ENCODE measurements around the gene RBM4. TPM values are rescaled to one million over a fixed set of nuclear protein-coding genes. Genes with fewer than 3 reads are reported as not detected.

Gene RBM4
- total RNA-seq, 1 donor from 2014 or later = 82.4 TPM

DNA sequence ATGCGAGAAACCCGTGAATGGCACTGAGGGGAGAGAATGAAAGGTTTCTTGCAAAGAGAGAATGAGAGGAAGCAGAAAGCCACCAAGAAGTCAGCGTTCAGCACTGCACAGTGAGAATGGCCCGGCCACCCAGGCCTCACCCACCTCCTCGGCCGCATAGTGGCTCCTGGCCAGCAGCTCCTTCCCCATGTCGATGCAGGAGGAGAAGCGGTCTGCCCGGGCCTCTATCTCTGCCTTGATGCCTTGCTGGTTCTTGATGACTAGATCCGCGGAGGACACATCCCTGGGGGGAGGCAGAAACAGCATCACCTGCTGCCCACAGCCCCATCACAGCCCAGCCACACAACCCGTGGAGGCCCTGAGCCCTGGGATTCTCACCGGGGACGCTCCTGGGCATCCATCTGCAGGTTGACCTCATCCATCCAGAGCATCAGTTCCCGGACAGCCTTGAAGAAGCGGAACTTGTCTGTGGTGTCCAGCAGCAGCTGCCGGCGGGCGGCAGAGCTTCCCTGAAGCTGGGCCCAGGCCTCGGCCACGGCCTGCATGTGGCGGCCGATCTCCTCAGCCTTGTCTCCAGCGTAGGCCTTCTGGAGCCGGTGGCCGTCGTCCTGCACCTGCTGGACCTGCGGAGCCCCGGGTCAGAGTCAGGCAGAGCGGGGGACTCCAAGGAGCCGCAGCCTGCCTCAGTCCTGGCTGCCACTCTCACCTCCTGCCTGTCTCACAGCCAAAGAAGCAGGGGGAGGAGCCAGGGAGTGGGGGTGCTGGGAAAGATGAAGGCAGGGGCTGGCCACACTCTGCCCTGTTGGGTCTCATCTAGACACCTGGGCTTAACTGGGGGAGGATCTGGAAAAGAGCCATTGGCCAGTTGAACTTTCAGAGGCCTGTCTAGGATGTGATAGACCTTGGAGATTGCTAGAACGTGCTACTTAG lies 51.4 kb downstream of the RBM4 start:
- no peak for DNase-seq

DNA sequence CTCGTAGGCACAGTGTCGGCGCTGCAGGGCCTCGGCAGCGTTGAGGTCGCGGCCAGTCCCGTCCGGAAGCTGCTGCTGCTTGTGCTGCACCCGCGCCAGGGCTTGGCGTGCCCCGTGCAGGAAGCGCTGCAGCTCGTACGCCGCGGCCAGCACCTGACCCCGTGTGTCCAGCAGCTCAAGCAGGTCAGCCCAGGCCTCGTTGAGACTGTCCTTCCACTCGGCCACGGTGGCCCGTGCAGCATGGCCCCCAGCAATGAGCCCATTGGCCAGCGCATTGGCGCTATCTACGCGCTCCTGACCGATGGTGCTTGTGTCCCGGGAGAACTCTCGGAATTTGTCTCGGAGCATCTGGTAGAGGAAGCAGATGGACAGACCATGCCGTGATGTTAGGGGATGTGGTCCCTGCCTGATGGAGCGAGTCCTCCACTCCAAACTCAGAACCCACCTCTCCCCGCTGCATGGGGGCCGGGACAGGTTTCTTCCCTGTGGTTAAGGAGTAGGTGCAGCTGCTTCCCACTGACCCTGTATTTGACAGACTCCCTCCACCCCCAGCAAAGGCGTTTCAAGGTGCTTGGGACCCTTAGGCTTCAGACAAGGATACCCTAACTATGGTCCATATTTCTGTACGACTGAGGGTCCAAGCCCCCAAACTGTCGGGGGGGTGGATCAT lies 52.9 kb downstream of the RBM4 start:
- no peak for DNase-seq

DNA sequence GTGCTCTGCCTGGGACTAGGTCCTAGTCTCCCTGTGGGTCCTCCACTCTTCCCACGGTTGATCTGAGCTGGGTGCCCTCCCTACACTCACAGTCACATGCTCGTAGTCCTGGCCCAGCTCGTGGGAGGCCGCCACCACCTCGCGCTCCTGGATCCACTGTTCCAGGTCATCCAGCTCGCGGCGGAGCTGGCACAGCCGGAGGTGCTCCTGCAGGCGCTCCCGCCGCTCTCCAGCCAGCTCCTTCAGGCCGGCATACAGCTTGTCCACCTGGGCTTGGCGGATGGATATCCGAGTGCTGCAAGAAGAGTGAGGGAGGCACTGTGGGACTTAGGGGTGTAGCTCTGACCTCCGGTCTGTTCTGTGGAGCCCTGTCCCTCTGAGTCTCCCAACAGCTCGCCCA lies 53.9 kb downstream of the RBM4 start:
- no peak for DNase-seq

DNA sequence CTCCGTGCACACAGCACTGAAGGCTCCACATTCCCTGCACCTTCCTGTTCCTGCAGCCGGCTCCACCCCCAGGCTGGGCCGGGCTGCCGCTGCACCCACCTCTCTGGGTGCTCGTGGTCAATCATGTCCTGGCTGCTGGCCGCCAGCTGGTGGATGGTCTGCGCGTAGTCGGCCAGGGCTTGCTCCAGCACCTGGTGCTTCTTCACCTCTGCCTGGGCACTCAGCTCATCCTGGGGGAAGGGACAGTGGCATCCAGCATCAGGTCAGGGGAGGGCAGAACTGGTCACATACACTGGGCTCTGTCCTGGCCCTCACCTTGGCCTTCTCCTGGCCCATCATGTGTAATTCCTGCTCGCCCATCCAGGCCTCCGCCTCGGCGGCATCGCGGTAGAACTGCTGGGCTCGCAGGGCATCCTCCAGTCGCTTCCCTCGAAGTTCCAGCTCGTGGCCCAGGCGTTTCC lies 54.4 kb downstream of the RBM4 start:
- no peak for DNase-seq

DNA sequence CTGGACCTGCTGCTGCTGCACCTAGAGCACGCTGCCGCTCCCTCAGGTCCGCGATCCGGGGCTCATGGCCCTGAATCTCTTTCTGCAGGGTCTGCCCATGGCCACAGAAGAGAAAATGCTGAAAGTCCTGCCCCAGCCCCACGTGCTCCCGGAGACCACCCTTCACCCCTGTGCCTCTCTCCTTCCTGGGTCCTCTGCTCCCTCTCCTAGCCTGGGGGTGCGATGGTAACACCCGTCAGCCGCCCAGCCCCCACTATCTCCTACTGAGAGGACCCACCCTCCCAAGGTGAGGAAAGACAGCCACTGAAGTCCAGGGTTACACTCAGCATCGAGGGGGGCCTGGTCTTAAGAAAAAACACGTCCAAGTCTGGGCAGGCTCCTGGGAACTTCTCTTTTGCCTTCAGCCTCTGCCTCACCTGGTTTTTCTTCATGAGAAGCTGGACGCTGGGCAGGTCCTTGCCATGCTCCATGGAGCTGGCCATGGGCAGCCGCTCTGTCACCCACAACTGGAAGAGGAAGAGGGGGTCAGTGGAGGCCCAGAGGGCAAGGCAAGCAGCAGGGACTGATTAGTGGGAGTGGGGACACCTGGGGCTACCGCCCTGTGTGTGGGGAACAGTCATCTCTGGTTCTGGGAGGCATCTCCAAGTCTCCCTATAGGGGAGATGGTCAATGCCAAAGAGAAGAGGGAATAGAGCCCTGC lies 55.0 kb downstream of the RBM4 start:
- no peak for DNase-seq

DNA sequence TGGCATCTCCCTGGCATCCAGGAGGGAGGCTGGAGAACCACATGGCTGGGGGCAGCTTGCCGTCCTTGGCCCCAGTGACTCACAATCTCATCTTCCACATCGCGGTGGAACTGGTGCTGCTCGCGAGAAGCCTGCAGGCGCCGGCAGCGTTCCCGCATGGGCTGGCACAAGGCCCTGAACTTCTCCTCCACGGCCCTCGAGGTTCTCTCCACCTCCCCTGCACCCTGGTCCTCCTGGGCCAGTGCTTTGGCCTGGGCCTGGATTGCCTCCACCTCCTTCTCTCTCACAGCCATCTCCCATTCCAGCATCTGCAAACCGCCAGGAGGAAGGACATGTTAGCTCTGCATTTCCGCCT lies 55.5 kb downstream of the RBM4 start:
- no peak for DNase-seq

DNA sequence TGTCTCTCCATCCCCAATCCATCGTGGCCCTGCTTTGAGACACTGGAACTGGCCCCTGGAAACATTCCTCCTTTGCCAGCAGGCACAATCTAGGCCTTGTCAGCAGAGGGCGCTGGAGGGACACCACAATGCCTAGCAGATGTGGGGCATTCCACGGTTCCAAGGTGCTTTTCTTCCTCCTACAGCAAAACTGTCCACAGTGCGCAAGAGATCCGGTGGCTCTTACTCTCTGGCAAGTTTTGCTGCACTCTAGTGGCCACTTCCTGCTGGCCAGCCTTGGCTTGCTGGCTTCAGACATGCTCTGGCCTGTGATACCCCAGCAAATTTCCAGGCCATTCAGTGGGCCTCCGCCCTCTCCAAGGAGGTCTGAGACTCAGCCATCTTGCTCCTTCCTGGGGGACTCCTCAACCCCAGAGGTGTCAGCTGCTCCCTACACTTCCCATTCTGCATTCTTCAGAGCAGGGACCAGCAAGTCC lies 56.3 kb downstream of the RBM4 start:
- DNase-seq = peak; percentile 34

Small RNAs within 50 kb of the gene (small RNA-seq; reads per million reads assigned to genes)
- gene RNU4-39P (ENCODE audit: low replicate concordance) = not detected

Other genes with a start within 250 kb of the RBM4 start
- gene NPAS4, start 217.7 kb upstream of the RBM4 start, total RNA-seq = 2.7 TPM
- gene MRPL11, start 199.9 kb upstream of the RBM4 start, total RNA-seq = 18.8 TPM
- gene PELI3, start 171.8 kb upstream of the RBM4 start, total RNA-seq = 5.0 TPM
- 16.0 TPM for gene DPP3, start 158.3 kb upstream of the RBM4 start, total RNA-seq
- 25.0 TPM for gene BBS1, start 128.1 kb upstream of the RBM4 start, total RNA-seq
- 4.3 TPM for gene ZDHHC24, start 92.7 kb upstream of the RBM4 start, total RNA-seq
- gene ACTN3, start 91.8 kb upstream of the RBM4 start, total RNA-seq = 13.5 TPM
- 20.0 TPM for gene CTSF, start 70.1 kb upstream of the RBM4 start, total RNA-seq
- gene CCDC87, start 45.6 kb upstream of the RBM4 start, total RNA-seq = 0.10 TPM
- gene CCS, start 45.5 kb upstream of the RBM4 start, total RNA-seq = 21.0 TPM
- gene RBM14, start 22.1 kb upstream of the RBM4 start, total RNA-seq = 33.3 TPM
- 21.5 TPM for gene RBM4B, start 39.2 kb downstream of the RBM4 start, total RNA-seq
- 73.2 TPM for gene SPTBN2, start 90.5 kb downstream of the RBM4 start, total RNA-seq
- gene RCE1, start 204.7 kb downstream of the RBM4 start, total RNA-seq = 15.4 TPM
- 5.5 TPM for gene LRFN4, start 218.4 kb downstream of the RBM4 start, total RNA-seq